Right atrium auricular region (tissue), 2 donors: Measurements from ENCODE around the gene LMF1. TPM values are rescaled to one million over a fixed set of nuclear protein-coding genes. Genes with fewer than 3 reads are reported as not detected.

Experiments used
- DNase-seq: peaks from one replicate; pipeline ENCODE4 v3.0.0-alpha.2; 2019; ENCODE audit warnings: low spot score
- H3K27ac ChIP-seq, 2 donors: fragments of 200-600 bp; sonication (generic); 1 replicate in 1 of 2; 2 replicates in 1 of 2; pipeline ENCODE4 v1.5.1; 2016 to 2019
- H3K27me3 ChIP-seq, 2 donors: fragments of 200-600 bp; sonication (generic); one replicate each; pipeline versions ENCODE4 v1.5.1 to v1.6.0; 2017 to 2019
- H3K36me3 ChIP-seq: fragments of 200-600 bp; sonication (generic); one replicate; pipeline ENCODE4 v1.5.1; 2016
- H3K4me1 ChIP-seq, 2 donors: fragments of 200-600 bp; sonication (generic); one replicate each; pipeline versions ENCODE4 v1.5.1 to v1.6.0; 2017 to 2019
- H3K4me3 ChIP-seq, 2 donors: fragments of 200-600 bp; sonication (generic); 1 replicate in 1 of 2; 2 replicates in 1 of 2; pipeline ENCODE4 v1.5.1; 2017 to 2019; ENCODE audit warnings: mild to moderate bottlenecking in 1 of 2, moderate library complexity in 1 of 2
- H3K9me3 ChIP-seq, 2 donors: fragments of 200-600 bp; sonication (generic); one replicate each; pipeline ENCODE4 v1.5.1; 2019
- CTCF ChIP-seq, 2 donors: fragments of 200-600 bp; sonication (generic); IDR thresholded peaks; one replicate each; pipeline ENCODE4 v1.5.1; 2019; ENCODE audit warnings: antibody characterized with exemption in 2 of 2
- total RNA-seq, 2 donors: library from RNA; depleted of rRNA; stranded (reverse); fragments of >200 nt; gene quantifications; one replicate each; pipeline ENCODE4 v1.1.0, GENCODE V29; 2016

LMF1 gene
- total RNA-seq, 2 donors from 2014 or later: 11.9 to 14.1 TPM

GRCh38 chr16:938752-939151 lies 32.0 kb downstream of the LMF1 start:
- Histone ChIP-seq H3K27me3 (no peaks in the 10 kb centered on the region), H3K4me3 (no peak overlapping the region), H3K36me3 (peaks cover 9% of the 10 kb centered on the region), H3K9me3 (peaks cover 9 to 22% of the 10 kb centered on the region in 2 donors), H3K4me1 (no peaks in the 10 kb centered on the region), H3K27ac (no peak overlapping the region)
- no peak for TF ChIP-seq CTCF (IDR thresholded peaks at IDR 0.05)
- no peak for DNase-seq

- H3K36me3 ChIP-seq: peaks cover 9% of the 10 kb centered on the region
- no peaks in the 10 kb centered on the region for H3K4me1 ChIP-seq
- no peaks in the 10 kb centered on the region for H3K27me3 ChIP-seq
- H3K9me3 ChIP-seq: peaks cover 9 to 22% of the 10 kb centered on the region in 2 donors
- no peak for DNase-seq
- H3K27ac ChIP-seq: no peak overlapping the region
- H3K4me3 ChIP-seq: no peak overlapping the region
- TF ChIP-seq CTCF (IDR thresholded peaks at IDR 0.05): no peak
Observed at GRCh38 chr16:938136-938535, 32.6 kb downstream of the LMF1 start.

- TF ChIP-seq CTCF (IDR thresholded peaks at IDR 0.05): no peak
- H3K27ac ChIP-seq: no peak overlapping the region
- H3K4me1 ChIP-seq: no peaks in the 10 kb centered on the region
- H3K27me3 ChIP-seq: no peaks in the 10 kb centered on the region
- no peak overlapping the region for H3K4me3 ChIP-seq
- DNase-seq: no peak
- H3K36me3 ChIP-seq: peaks cover 9% of the 10 kb centered on the region
- peaks cover 8 to 21% of the 10 kb centered on the region in 2 donors for H3K9me3 ChIP-seq
Observed at GRCh38 chr16:937723-938122, 33.1 kb downstream of the LMF1 start.

GRCh38 chr16:937311-937710 lies 33.5 kb downstream of the LMF1 start:
- peaks cover 4 to 17% of the 10 kb centered on the region in 2 donors for H3K9me3 ChIP-seq
- H3K4me3 ChIP-seq: no peak overlapping the region
- TF ChIP-seq CTCF (IDR thresholded peaks at IDR 0.05): no peak
- H3K4me1 ChIP-seq: no peaks in the 10 kb centered on the region
- DNase-seq: no peak
- no peaks in the 10 kb centered on the region for H3K27me3 ChIP-seq
- no peak overlapping the region for H3K27ac ChIP-seq
- H3K36me3 ChIP-seq: peaks cover 9% of the 10 kb centered on the region

GRCh38 chr16:935684-936083 lies 35.1 kb downstream of the LMF1 start:
- Histone ChIP-seq H3K9me3 (peaks cover 0 to under 1% of the 10 kb centered on the region in 2 donors), H3K4me3 (no peak overlapping the region), H3K36me3 (no peaks in the 10 kb centered on the region), H3K27me3 (no peaks in the 10 kb centered on the region), H3K4me1 (no peaks in the 10 kb centered on the region), H3K27ac (no peak overlapping the region)
- no peak for DNase-seq
- no peak for TF ChIP-seq CTCF (IDR thresholded peaks at IDR 0.05)

GRCh38 chr16:934178-934577 lies 36.6 kb downstream of the LMF1 start:
- no peaks in the 10 kb centered on the region for H3K27me3 ChIP-seq
- no peak overlapping the region for H3K4me3 ChIP-seq
- H3K36me3 ChIP-seq: peaks cover 10% of the 10 kb centered on the region
- no peaks in the 10 kb centered on the region for H3K9me3 ChIP-seq
- TF ChIP-seq CTCF (IDR thresholded peaks at IDR 0.05): no peak
- H3K27ac ChIP-seq: no peak overlapping the region
- no peaks in the 10 kb centered on the region for H3K4me1 ChIP-seq
- DNase-seq: no peak
